ENCODE data around the gene SUSD3. TPM values are rescaled to one million over a fixed set of nuclear protein-coding genes. Genes with fewer than 3 reads are reported as not detected.
A peak's percentile ranks its signal among the peaks of the same experiment; 100 is the strongest.

SUSD3 gene
- total RNA-seq, 1 experiment from 2014 or later: not detected

GRCh38 chr9:93093127-93093876 lies 34.8 kb downstream of the SUSD3 start:
- POLR2A ChIA-PET (ENCODE audit: low non-redundant PET): no interaction called here
- Histone ChIP-seq H3K27ac (ENCODE audit: low read depth, low read length, poor library complexity, severe bottlenecking) (no peak overlapping the region), H3K36me3 (ENCODE audit: insufficient read depth, low read length, poor library complexity, severe bottlenecking) (no peaks in the 10 kb centered on the region), H3K4me1 (ENCODE audit: insufficient read depth, low read length, poor library complexity, severe bottlenecking) (peaks cover 20% of the 10 kb centered on the region), H3K27me3 (replicated peaks; ENCODE audit: insufficient read depth, low read depth, low read length, poor library complexity) (no peaks in the 10 kb centered on the region), H3K4me3 (ENCODE audit: low read depth, low read length, poor library complexity, severe bottlenecking) (no peak overlapping the region), H3K9me3 (ENCODE audit: low read depth, low read length, poor library complexity, severe bottlenecking) (no peaks in the 10 kb centered on the region)
- DNase-seq (ENCODE audit: low spot score): no peak
- TF ChIP-seq EZH2 (IDR thresholded peaks at IDR 0.05; ENCODE audit: borderline replicate concordance, low read depth, low read length, poor library complexity, severe bottlenecking): no peak
- no peak for TF ChIP-seq CTCF (conservative IDR thresholded peaks at IDR 0.05; ENCODE audit: low read depth, low read length)
- CTCF ChIA-PET: no interaction called here
- intact Hi-C loops (cut with micrococcal nuclease; ENCODE audit: unreplicated experiment): no loop called here
- no TSS peak for BruUV-seq (replicated peaks)

- CTCF ChIA-PET: no interaction called here
- no TSS peak for BruUV-seq (replicated peaks)
- Histone ChIP-seq H3K9me3 (ENCODE audit: low read depth, low read length, poor library complexity, severe bottlenecking) (no peaks in the 10 kb centered on the region), H3K27me3 (replicated peaks; ENCODE audit: insufficient read depth, low read depth, low read length, poor library complexity) (no peaks in the 10 kb centered on the region), H3K36me3 (ENCODE audit: insufficient read depth, low read length, poor library complexity, severe bottlenecking) (no peaks in the 10 kb centered on the region), H3K4me3 (ENCODE audit: low read depth, low read length, poor library complexity, severe bottlenecking) (no peak overlapping the region), H3K4me1 (ENCODE audit: insufficient read depth, low read length, poor library complexity, severe bottlenecking) (peaks cover 20% of the 10 kb centered on the region), H3K27ac (ENCODE audit: low read depth, low read length, poor library complexity, severe bottlenecking) (no peak overlapping the region)
- POLR2A ChIA-PET (ENCODE audit: low non-redundant PET): no interaction called here
- DNase-seq (ENCODE audit: low spot score): no peak
- intact Hi-C loops (cut with micrococcal nuclease; ENCODE audit: unreplicated experiment): no loop called here
- TF ChIP-seq EZH2 (IDR thresholded peaks at IDR 0.05; ENCODE audit: borderline replicate concordance, low read depth, low read length, poor library complexity, severe bottlenecking) (no peak), CTCF (conservative IDR thresholded peaks at IDR 0.05; ENCODE audit: low read depth, low read length) (no peak)
Measured at GRCh38 chr9:93093877-93094657, 35.6 kb downstream of the SUSD3 start.

GRCh38 chr9:93094658-93095204 lies 36.2 kb downstream of the SUSD3 start:
- peak overlapping the region; percentile 91 for H3K27ac ChIP-seq (ENCODE audit: low read depth, low read length, poor library complexity, severe bottlenecking)
- TF ChIP-seq CTCF (conservative IDR thresholded peaks at IDR 0.05; ENCODE audit: low read depth, low read length): no peak
- no peak for TF ChIP-seq EZH2 (IDR thresholded peaks at IDR 0.05; ENCODE audit: borderline replicate concordance, low read depth, low read length, poor library complexity, severe bottlenecking)
- H3K36me3 ChIP-seq (ENCODE audit: insufficient read depth, low read length, poor library complexity, severe bottlenecking): no peaks in the 10 kb centered on the region
- no peaks in the 10 kb centered on the region for H3K27me3 ChIP-seq (replicated peaks; ENCODE audit: insufficient read depth, low read depth, low read length, poor library complexity)
- peak overlapping the region; percentile 50 for H3K4me3 ChIP-seq (ENCODE audit: low read depth, low read length, poor library complexity, severe bottlenecking)
- CTCF ChIA-PET: no interaction called here
- intact Hi-C loops (cut with micrococcal nuclease; ENCODE audit: unreplicated experiment): no loop called here
- peaks cover 20% of the 10 kb centered on the region for H3K4me1 ChIP-seq (ENCODE audit: insufficient read depth, low read length, poor library complexity, severe bottlenecking)
- POLR2A ChIA-PET (ENCODE audit: low non-redundant PET): no interaction called here
- BruUV-seq (replicated peaks): no TSS peak
- no peaks in the 10 kb centered on the region for H3K9me3 ChIP-seq (ENCODE audit: low read depth, low read length, poor library complexity, severe bottlenecking)
- peak; percentile 46 for DNase-seq (ENCODE audit: low spot score)

Measured in A673 (cell line).